H9 (cell line): ENCODE results near the gene NEBL. TPM values are rescaled to one million over a fixed set of nuclear protein-coding genes. Genes with fewer than 3 reads are reported as not detected.

Experiments used
- DNase-seq: peaks from one replicate; pipeline ENCODE4 v3.0.0-alpha.2; 2017
- H2AFZ ChIP-seq: one replicate; pipeline ENCODE4 v1.6.1; 2013; ENCODE audit warnings: mild to moderate bottlenecking, low read length, control low read depth, moderate library complexity
- H2AK5ac ChIP-seq: 2 replicates; pipeline ENCODE4 v1.6.1; 2013; ENCODE audit warnings: low read length, control low read depth, mixed read lengths; ENCODE audit not compliant: insufficient read length
- H2BK120ac ChIP-seq: one replicate; pipeline ENCODE4 v1.6.1; 2013; ENCODE audit warnings: low read depth, mild to moderate bottlenecking, low read length, control low read depth, inconsistent platforms; ENCODE audit not compliant: poor library complexity, severe bottlenecking
- H2BK12ac ChIP-seq: 2 replicates; pipeline ENCODE4 v1.6.1; 2013; ENCODE audit warnings: low read length, control low read depth, mixed read lengths, low read depth; ENCODE audit not compliant: insufficient read length
- H2BK15ac ChIP-seq: 2 replicates; pipeline ENCODE4 v1.6.1; 2013; ENCODE audit warnings: low read depth, low read length, control low read depth
- H2BK20ac ChIP-seq: one replicate; pipeline ENCODE4 v1.6.1; 2013; ENCODE audit warnings: low read depth, mild to moderate bottlenecking, low read length, control low read depth, inconsistent platforms; ENCODE audit not compliant: poor library complexity, severe bottlenecking
- H2BK5ac ChIP-seq: 2 replicates; pipeline ENCODE4 v1.6.1; 2013; ENCODE audit warnings: low read length, control low read depth, mixed read lengths; ENCODE audit not compliant: insufficient read length
- H3K14ac ChIP-seq: 2 replicates; pipeline ENCODE4 v1.6.1; 2013; ENCODE audit warnings: low read length, control low read depth; ENCODE audit not compliant: insufficient read depth
- H3K18ac ChIP-seq: 2 replicates; pipeline ENCODE4 v1.6.1; 2013; ENCODE audit warnings: low read depth, mild to moderate bottlenecking, mixed read lengths, low read length, control low read depth; ENCODE audit not compliant: insufficient read length
- H3K23ac ChIP-seq: 2 replicates; pipeline ENCODE4 v1.6.1; 2013; ENCODE audit warnings: low read length, control low read depth, mixed read lengths, low read depth; ENCODE audit not compliant: insufficient read length
- H3K23me2 ChIP-seq: 2 replicates; pipeline ENCODE4 v1.6.1; 2013; ENCODE audit warnings: low read depth, mild to moderate bottlenecking, mixed read lengths, low read length, control low read depth; ENCODE audit not compliant: insufficient read length, poor library complexity, severe bottlenecking
- H3K27ac ChIP-seq: 2 replicates; pipeline ENCODE4 v1.5.1; 2013; ENCODE audit warnings: low read length, control low read depth, mixed read lengths, low read depth; ENCODE audit not compliant: insufficient read length
- H3K27me3 ChIP-seq: 2 replicates; pipeline ENCODE4 v1.6.1; 2013; ENCODE audit warnings: low read length, control low read depth, inconsistent platforms; ENCODE audit not compliant: insufficient read depth
- H3K4ac ChIP-seq: 2 replicates; pipeline ENCODE4 v1.6.1; 2013; ENCODE audit warnings: low read depth, mild to moderate bottlenecking, control low read depth, inconsistent platforms, low read length, moderate library complexity
- H3K4me1 ChIP-seq: 2 replicates; pipeline ENCODE4 v1.6.1; 2013; ENCODE audit warnings: low read length, control low read depth, inconsistent platforms; ENCODE audit not compliant: insufficient read depth
- H3K4me2 ChIP-seq: 2 replicates; pipeline ENCODE4 v1.6.1; 2013; ENCODE audit warnings: low read length, control low read depth, mixed read lengths; ENCODE audit not compliant: insufficient read length, insufficient read depth
- H3K56ac ChIP-seq: 2 replicates; pipeline ENCODE4 v1.6.1; 2013; ENCODE audit warnings: low read depth, mild to moderate bottlenecking, mixed read lengths, low read length, control low read depth; ENCODE audit not compliant: insufficient read length
- H3K79me1 ChIP-seq: 2 replicates; pipeline ENCODE4 v1.6.1; 2013; ENCODE audit warnings: low read depth, mild to moderate bottlenecking, moderate library complexity, low read length, control low read depth, inconsistent platforms; ENCODE audit not compliant: insufficient read depth, poor library complexity, severe bottlenecking
- H3K79me2 ChIP-seq: 2 replicates; pipeline ENCODE4 v1.6.1; 2013; ENCODE audit warnings: low read length, control low read depth, inconsistent platforms; ENCODE audit not compliant: insufficient read depth
- H3K9ac ChIP-seq: 2 replicates; pipeline ENCODE4 v1.6.1; 2013; ENCODE audit warnings: low read length, control low read depth, mixed read lengths; ENCODE audit not compliant: insufficient read length; ENCODE audit errors: extremely low read depth
- H3K9me3 ChIP-seq: one replicate; pipeline ENCODE4 v1.6.1; 2013; ENCODE audit warnings: low read depth, low read length, inconsistent platforms; ENCODE audit not compliant: control insufficient read depth
- H3T11ph ChIP-seq: one replicate; pipeline ENCODE4 v1.6.1; 2013; ENCODE audit warnings: mild to moderate bottlenecking, low read length, control low read depth, inconsistent platforms
- H4K20me1 ChIP-seq: one replicate; pipeline ENCODE4 v1.6.1; 2013; ENCODE audit not compliant: control insufficient read depth, insufficient read length, insufficient read depth
- H4K5ac ChIP-seq: 2 replicates; pipeline ENCODE4 v1.6.1; 2013; ENCODE audit warnings: low read depth, mild to moderate bottlenecking, mixed read lengths, low read length, control low read depth; ENCODE audit not compliant: insufficient read length
- H4K8ac ChIP-seq: replicated peaks from 2 replicates; pipeline ENCODE4 v1.6.1; 2013; ENCODE audit warnings: low read length, control low read depth, mixed read lengths, low read depth; ENCODE audit not compliant: insufficient read length
- H4K91ac ChIP-seq: 2 replicates; pipeline ENCODE4 v1.6.1; 2013; ENCODE audit warnings: low read depth, mild to moderate bottlenecking, moderate library complexity, mixed read lengths, low read length, control low read depth; ENCODE audit not compliant: insufficient read length
- H3K27ac Mint-ChIP-seq, 3 experiments: 2 replicates in 2 of 3; 3 replicates in 1 of 3; pipeline ENCODE4 v1.8.0; 2020 to 2021; ENCODE audit warnings: mixed read lengths in 3 of 3, mild to moderate bottlenecking in 1 of 3, moderate library complexity in 1 of 3
- H3K27me3 Mint-ChIP-seq: 2 replicates; pipeline ENCODE4 v1.8.0; 2021; ENCODE audit warnings: low read depth, mild to moderate bottlenecking, moderate library complexity, mixed read lengths
- H3K36me3 Mint-ChIP-seq, 3 experiments: 2 replicates in 2 of 3; 3 replicates in 1 of 3; pipeline ENCODE4 v1.8.0; 2020 to 2021; ENCODE audit warnings: low read depth in 3 of 3, mixed read lengths in 3 of 3; ENCODE audit not compliant: insufficient read depth in 1 of 3
- H3K4me1 Mint-ChIP-seq, 2 experiments: 2 replicates each; pipeline ENCODE4 v1.8.0; 2020; ENCODE audit warnings: mixed read lengths in 2 of 2
- H3K4me3 Mint-ChIP-seq, 2 experiments: 2 replicates in 1 of 2; 3 replicates in 1 of 2; pipeline ENCODE4 v1.8.0; 2020 to 2021; ENCODE audit warnings: mild to moderate bottlenecking in 2 of 2, mixed read lengths in 2 of 2, moderate library complexity in 1 of 2
- H3K9me3 Mint-ChIP-seq, 2 experiments: 2 replicates in 1 of 2; 3 replicates in 1 of 2; pipeline ENCODE4 v1.8.0; 2020; ENCODE audit warnings: mild to moderate bottlenecking in 2 of 2, mixed read lengths in 2 of 2, moderate library complexity in 1 of 2
- WGBS: extraction: QIAGEN DNeasy Blood & Tissue Kit; methylation state at CpG from one replicate; pipeline ENCODE4 v1.1.7; 2013; ENCODE audit warnings: missing lambda C conversion rate, low lambda C conversion rate, mixed read lengths; ENCODE audit not compliant: insufficient read length; ENCODE audit errors: extremely low coverage; 5-methylcytosine and 5-hydroxymethylcytosine counted together
- total RNA-seq: library from RNA; stranded (reverse); gene quantifications from 2 replicates; pipeline ENCODE4 v1.2.1, GENCODE V29; 2021
- TF ChIP-seq, protein P1 (sequence below): fragments of 200-600 bp; sonication (generic); conservative IDR thresholded peaks from 3 replicates; pipeline ENCODE4 v1.8.0; 2021; ENCODE audit warnings: antibody characterized with exemption, mild to moderate bottlenecking

NEBL gene
- total RNA-seq, 1 experiment from 2014 or later, result 20.9 TPM

- no peak overlapping the region for H2AFZ ChIP-seq
- H3K56ac ChIP-seq, result no peak overlapping the region
- Mint-ChIP-seq H3K36me3 (peaks cover 11 to 25% (median 24%) of the 10 kb centered on the region in 3 experiments), H3K9me3 (peaks cover 22 to 30% of the 10 kb centered on the region in 2 experiments), H3K4me3 (no peak overlapping the region), H3K27ac (no peak overlapping the region), H3K27me3 (no peaks in the 10 kb centered on the region), H3K4me1 (no peaks in the 10 kb centered on the region)
- H3T11ph ChIP-seq, result no peak overlapping the region
- no peaks in the 10 kb centered on the region for H3K9me3 ChIP-seq
- H3K27me3 ChIP-seq, result no peaks in the 10 kb centered on the region
- TF ChIP-seq, protein P1, sequence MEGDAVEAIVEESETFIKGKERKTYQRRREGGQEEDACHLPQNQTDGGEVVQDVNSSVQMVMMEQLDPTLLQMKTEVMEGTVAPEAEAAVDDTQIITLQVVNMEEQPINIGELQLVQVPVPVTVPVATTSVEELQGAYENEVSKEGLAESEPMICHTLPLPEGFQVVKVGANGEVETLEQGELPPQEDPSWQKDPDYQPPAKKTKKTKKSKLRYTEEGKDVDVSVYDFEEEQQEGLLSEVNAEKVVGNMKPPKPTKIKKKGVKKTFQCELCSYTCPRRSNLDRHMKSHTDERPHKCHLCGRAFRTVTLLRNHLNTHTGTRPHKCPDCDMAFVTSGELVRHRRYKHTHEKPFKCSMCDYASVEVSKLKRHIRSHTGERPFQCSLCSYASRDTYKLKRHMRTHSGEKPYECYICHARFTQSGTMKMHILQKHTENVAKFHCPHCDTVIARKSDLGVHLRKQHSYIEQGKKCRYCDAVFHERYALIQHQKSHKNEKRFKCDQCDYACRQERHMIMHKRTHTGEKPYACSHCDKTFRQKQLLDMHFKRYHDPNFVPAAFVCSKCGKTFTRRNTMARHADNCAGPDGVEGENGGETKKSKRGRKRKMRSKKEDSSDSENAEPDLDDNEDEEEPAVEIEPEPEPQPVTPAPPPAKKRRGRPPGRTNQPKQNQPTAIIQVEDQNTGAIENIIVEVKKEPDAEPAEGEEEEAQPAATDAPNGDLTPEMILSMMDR, result no peak
- no peak overlapping the region for H2BK12ac ChIP-seq
- no peak overlapping the region for H3K27ac ChIP-seq
- no peak overlapping the region for H4K5ac ChIP-seq
- no peak overlapping the region for H3K9ac ChIP-seq
- no peak overlapping the region for H2BK15ac ChIP-seq
- no peak overlapping the region for H3K14ac ChIP-seq
- no peak for DNase-seq
- H2BK5ac ChIP-seq, result no peak overlapping the region
- no CpG with 5 or more reads among the region's 8 CpGs for WGBS
- no peak overlapping the region for H4K91ac ChIP-seq
- H3K18ac ChIP-seq, result no peak overlapping the region
- H3K4ac ChIP-seq, result no peak overlapping the region
- H3K79me1 ChIP-seq, result no peaks in the 10 kb centered on the region
- H3K4me1 ChIP-seq, result no peaks in the 10 kb centered on the region
- no peak overlapping the region for H2AK5ac ChIP-seq
- no peak overlapping the region for H2BK120ac ChIP-seq
- no peak overlapping the region for H3K4me2 ChIP-seq
- no peaks in the 10 kb centered on the region for H4K20me1 ChIP-seq
- H3K79me2 ChIP-seq, result no peaks in the 10 kb centered on the region
- no peaks in the 10 kb centered on the region for H3K23me2 ChIP-seq
- H2BK20ac ChIP-seq, result no peak overlapping the region
- H3K23ac ChIP-seq, result no peak overlapping the region
- H4K8ac ChIP-seq, result no peak overlapping the region
Measured at GRCh38 chr10:20935301-20935700, 38.2 kb upstream of the NEBL start.
